Stimulated activated CD8-positive, alpha-beta memory T cell treated with anti-CD3 and anti-CD28 coated beads, Interleukin-12 subunit alpha, Interleukin-12 subunit beta, amount 100 ng/mL, for 24 hours (primary cell): ENCODE measurements around the gene MAGED4.
"Not testable (repeated sequence)": the region's sequence is repeated elsewhere in the genome, so short reads cannot be mapped to it uniquely, and the experiment has no call there.

Source experiments
- DNase-seq: peaks from one replicate; pipeline ENCODE4 v3.0.0-alpha.2; 2020; ENCODE audit errors: extremely low read depth

MAGED4 gene

GRCh38 chrX:52184440-52185077 lies at the start of gene MAGED4:
Gene MAGED4, plus strand, starts transcription at chrX:52184888. Its CDS starts 1,035 bp downstream, at chrX:52185923.
- DNase-seq: not testable (repeated sequence)

DNA sequence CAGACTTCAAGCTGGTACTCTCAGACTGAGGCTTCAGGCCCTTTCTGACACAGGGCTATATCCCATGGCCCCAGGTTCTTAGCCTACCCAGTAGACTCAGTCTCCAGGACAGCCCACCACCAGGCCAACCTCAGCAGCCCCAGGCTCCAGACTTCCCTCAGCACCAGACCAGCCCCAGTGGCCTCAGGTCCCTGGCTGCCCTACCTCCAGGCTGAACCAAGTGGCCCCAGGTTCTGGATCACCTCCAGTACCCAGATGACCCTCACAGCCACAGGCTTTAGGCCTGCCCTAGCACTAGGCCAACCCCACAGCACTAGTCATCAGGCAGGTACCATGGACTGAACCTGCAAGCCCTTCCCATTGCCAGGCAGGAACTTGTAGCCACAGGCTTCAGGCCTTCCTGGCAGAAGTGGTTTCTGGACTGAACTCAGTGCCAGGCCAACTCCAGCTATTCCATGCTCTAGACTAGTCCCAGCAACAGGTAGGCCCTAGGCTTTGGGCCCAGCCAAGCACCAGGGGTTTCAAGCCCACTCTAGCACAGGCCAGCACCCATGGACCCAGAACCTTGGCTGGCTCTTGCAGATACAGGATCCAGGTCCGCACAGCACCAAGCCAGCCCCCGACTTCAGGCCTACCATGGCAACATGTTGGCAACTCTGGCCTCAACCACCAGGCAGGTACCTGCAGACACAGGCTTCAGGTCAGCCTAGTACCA lies 45.7 kb upstream of the MAGED4 start:
- no peak for DNase-seq

DNA sequence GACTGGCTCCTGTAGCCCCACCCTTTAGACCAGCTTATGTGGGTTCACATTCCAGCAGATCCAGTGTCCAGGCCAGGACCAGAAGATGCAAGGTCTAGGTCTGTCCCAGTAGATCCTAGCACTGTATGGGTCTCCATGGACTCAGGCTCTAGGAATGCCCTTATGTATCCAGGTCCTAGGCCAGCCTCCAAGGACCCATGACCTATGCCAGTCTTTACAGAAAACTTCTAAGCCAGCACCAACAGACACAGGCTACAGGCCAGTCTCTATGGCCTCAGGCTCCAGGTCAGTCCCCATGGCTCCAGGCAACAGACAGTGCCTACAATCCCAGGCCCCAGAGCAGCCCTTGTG lies 45.2 kb upstream of the MAGED4 start:
- no peak for DNase-seq

GRCh38 chrX:52140020-52140419 lies 44.7 kb upstream of the MAGED4 start:
- DNase-seq: no peak

- not testable (repeated sequence) for DNase-seq
These were observed 34.0 kb upstream of the MAGED4 start for GRCh38 chrX:52150667-52151066.

- not testable (repeated sequence) for DNase-seq
These were observed 24.5 kb upstream of the MAGED4 start for GRCh38 chrX:52160140-52160539.

- no peak for DNase-seq
These were observed 17.8 kb upstream of the MAGED4 start for GRCh38 chrX:52166840-52167239.

DNA sequence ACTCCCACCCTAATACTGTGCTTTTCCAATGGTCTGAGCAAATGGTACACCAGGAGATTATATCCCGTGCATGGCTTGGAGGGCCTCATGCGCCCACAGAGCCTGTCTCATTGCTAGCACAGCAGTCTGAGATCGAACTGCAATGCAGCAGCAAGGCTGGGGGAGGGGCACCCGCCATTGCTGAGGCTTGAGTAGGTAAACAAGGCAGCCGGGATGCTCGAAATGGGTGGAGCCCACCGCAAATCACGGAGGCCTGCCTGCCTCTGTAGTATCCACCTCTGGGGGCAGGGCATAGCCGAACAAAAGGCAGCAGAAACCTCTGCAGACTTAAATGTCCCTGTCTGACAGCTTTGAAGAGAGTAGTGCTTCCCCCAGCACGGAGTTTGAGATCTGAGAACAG lies 13.6 kb upstream of the MAGED4 start:
- DNase-seq: not testable (repeated sequence)

- not testable (repeated sequence) for DNase-seq
These were observed 378 bp downstream of the MAGED4 start for GRCh38 chrX:52185078-52185453.

- DNase-seq: not testable (repeated sequence)
These were observed 26.7 kb downstream of the MAGED4 start for GRCh38 chrX:52211405-52211804.

GRCh38 chrX:52213276-52213675 lies 28.6 kb downstream of the MAGED4 start:
- DNase-seq: no peak

GRCh38 chrX:52216541-52216940 lies 31.9 kb downstream of the MAGED4 start:
- no peak for DNase-seq

- no peak for DNase-seq
These were observed 32.9 kb downstream of the MAGED4 start for GRCh38 chrX:52217494-52218160.

DNA sequence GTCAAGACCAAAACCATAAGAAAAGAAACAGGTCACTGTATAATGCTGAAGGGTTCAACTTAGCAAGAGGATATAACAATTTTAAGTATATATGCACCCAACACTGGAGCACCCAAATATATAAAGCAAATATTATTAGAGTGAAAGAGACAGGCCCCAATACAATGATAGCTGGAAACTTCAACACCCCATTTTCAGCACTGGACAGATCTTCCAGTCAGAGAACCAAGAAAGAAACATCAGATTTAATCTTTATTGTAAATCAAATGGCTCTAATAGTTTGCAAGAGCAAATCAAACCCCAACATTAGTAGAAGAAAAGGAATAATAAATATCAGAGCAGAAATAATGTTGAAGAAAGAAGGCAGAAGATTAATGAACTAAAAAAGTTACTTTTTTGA lies 36.2 kb downstream of the MAGED4 start:
- DNase-seq: no peak
